GM23338 (cell line): ENCODE data around the gene TSC2.

Experiments used
- CREB1 ChIP-seq: fragments of 250-450 bp; sonication (Bioruptor Pico); IDR thresholded peaks from 2 replicates; pipeline ENCODE4 v1.5.0; 2020; ENCODE audit warnings: low read depth, mild to moderate bottlenecking, moderate library complexity
- CTCF ChIP-seq, 2 experiments: fragments of 200-600 bp in 1 of 2; sonication (generic) in 1 of 2; conservative IDR thresholded peaks; 2 replicates each; pipeline versions ENCODE4 v1.5.1 to v1.6.1; 2016 to 2017; ENCODE audit warnings: antibody characterized with exemption in 2 of 2, low read depth in 2 of 2, mild to moderate bottlenecking in 2 of 2, moderate library complexity in 1 of 2
- EZH2 ChIP-seq: fragments of 200-600 bp; sonication (generic); IDR thresholded peaks from one replicate; pipeline ENCODE4 v1.8.0; 2017; ENCODE audit warnings: antibody characterized with exemption, mild to moderate bottlenecking, low read depth; ENCODE audit not compliant: unreplicated experiment
- EZH2phosphoT487 ChIP-seq: fragments of 200-600 bp; sonication (generic); IDR thresholded peaks from one replicate; pipeline ENCODE4 v1.8.1; 2018; ENCODE audit warnings: antibody characterized with exemption; ENCODE audit not compliant: unreplicated experiment
- JUNB ChIP-seq: IDR thresholded peaks from one replicate; pipeline ENCODE4 v1.6.1; 2016; ENCODE audit warnings: antibody characterized with exemption; ENCODE audit not compliant: unreplicated experiment
- NANOG ChIP-seq: IDR thresholded peaks from 2 replicates; pipeline ENCODE4 v1.6.1; 2016; ENCODE audit warnings: antibody characterized with exemption, borderline replicate concordance
- POLR2AphosphoS5 ChIP-seq: IDR thresholded peaks from 2 replicates; pipeline ENCODE4 v1.6.1; 2016; ENCODE audit warnings: antibody characterized with exemption, low read depth
- REST ChIP-seq: IDR thresholded peaks from one replicate; pipeline ENCODE4 v1.6.1; 2018; ENCODE audit warnings: antibody characterized with exemption; ENCODE audit not compliant: unreplicated experiment
- ZNF114 ChIP-seq: fragments of 250-450 bp; sonication (Bioruptor Pico); IDR thresholded peaks from 2 replicates; pipeline ENCODE4 v1.5.0; 2020; ENCODE audit warnings: mild to moderate bottlenecking, moderate library complexity

DNA sequence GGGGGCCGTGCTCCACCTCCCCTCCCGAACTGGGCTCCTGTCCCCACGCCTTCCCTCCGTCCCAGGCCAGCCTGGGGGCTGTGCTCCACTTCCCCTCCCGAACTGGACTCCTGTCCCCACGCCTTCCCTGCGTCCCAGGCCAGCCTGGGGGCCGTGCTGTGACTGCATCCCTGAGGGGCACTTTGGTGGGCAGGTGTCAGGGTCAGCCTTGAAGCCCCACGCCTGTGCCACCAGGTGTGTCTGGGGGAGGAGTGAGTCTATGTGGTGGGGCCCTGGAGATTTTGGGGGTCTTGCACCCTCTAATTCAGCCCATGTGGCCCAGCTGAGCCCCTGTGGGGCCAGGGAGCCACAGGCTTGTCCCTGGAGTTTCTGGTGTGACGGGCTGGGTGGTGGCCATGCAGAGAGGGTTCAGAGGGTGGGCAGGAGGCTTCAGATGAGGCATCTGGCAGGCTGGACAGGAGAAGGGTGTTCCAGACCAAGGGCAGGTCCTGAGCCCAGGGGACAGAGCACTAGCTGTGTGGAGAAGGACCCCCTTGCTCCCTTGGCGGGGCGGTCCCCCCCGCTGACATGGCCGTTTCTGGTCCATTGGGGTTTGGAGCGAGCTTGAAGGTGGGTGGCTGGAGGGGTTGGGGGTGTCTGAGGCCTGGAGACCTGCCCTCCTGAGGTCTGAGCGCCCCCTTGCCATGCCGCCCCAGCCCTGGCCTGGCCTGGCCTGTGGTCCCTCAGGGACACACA is 12.9 kb upstream of the TSC2 start:
- TF ChIP-seq CTCF (conservative IDR thresholded peaks at IDR 0.05; ENCODE audit: low read depth in 2 of 2), result no peak
- no peak for TF ChIP-seq REST
- no peak for TF ChIP-seq POLR2AphosphoS5
- TF ChIP-seq CREB1, result no peak
- no peak for TF ChIP-seq EZH2phosphoT487
- TF ChIP-seq EZH2, result no peak
- no peak for TF ChIP-seq JUNB
- TF ChIP-seq ZNF114 (CRISPR knock-in tag), result no peak
- no peak for TF ChIP-seq NANOG
